ENCODE data around the gene NTRK2.

NTRK2 gene

GRCh38 chr9:85036496-85036895, 367.0 kb downstream of the NTRK2 start:
- TF ChIP-seq EGR1 (IDR thresholded peaks at IDR 0.05) = no peak
- no peak for TF ChIP-seq RAD21 (IDR thresholded peaks at IDR 0.05; ENCODE audit: low read depth)

- no peak for TF ChIP-seq CEBPB (IDR thresholded peaks at IDR 0.05)
- no peak for TF ChIP-seq NFIC (IDR thresholded peaks at IDR 0.05)
- TF ChIP-seq USF1 (IDR thresholded peaks at IDR 0.05) = no peak
- no peak for TF ChIP-seq YY1 (IDR thresholded peaks at IDR 0.05; ENCODE audit: low read depth)
- no peak for TF ChIP-seq RAD21 (IDR thresholded peaks at IDR 0.05; ENCODE audit: low read depth)
- TF ChIP-seq TCF12 (IDR thresholded peaks at IDR 0.05; ENCODE audit: low read depth) = no peak
- no peak for TF ChIP-seq REST (IDR thresholded peaks at IDR 0.05; ENCODE audit: low read depth)
- TF ChIP-seq FOXM1 (IDR thresholded peaks at IDR 0.05; ENCODE audit: borderline replicate concordance, low read depth) = no peak
- no peak for TF ChIP-seq TEAD4 (IDR thresholded peaks at IDR 0.05)
- TF ChIP-seq EP300 (IDR thresholded peaks at IDR 0.05; ENCODE audit: borderline replicate concordance) = no peak
- TF ChIP-seq CREB1 (IDR thresholded peaks at IDR 0.05; ENCODE audit: low read depth) = no peak
- no peak for TF ChIP-seq MAX (IDR thresholded peaks at IDR 0.05)
- no peak for TF ChIP-seq EGR1 (IDR thresholded peaks at IDR 0.05)
- TF ChIP-seq TAF1 (IDR thresholded peaks at IDR 0.05; ENCODE audit: low read depth) = no peak
- TF ChIP-seq ZBTB7A (IDR thresholded peaks at IDR 0.05; ENCODE audit: low read depth) = no peak
Measured at GRCh38 chr9:85038061-85038460, 368.5 kb downstream of the NTRK2 start.

GRCh38 chr9:85038824-85039608, 369.5 kb downstream of the NTRK2 start:
- TF ChIP-seq USF1 (IDR thresholded peaks at IDR 0.05) (no peak), ZBTB7A (IDR thresholded peaks at IDR 0.05; ENCODE audit: low read depth) (no peak), REST (IDR thresholded peaks at IDR 0.05; ENCODE audit: low read depth) (no peak), MAX (IDR thresholded peaks at IDR 0.05) (no peak), CEBPB (IDR thresholded peaks at IDR 0.05) (no peak)

GRCh38 chr9:85040146-85040545, 370.6 kb downstream of the NTRK2 start:
- TF ChIP-seq ZBTB7A (IDR thresholded peaks at IDR 0.05; ENCODE audit: low read depth) = no peak
- no peak for TF ChIP-seq EGR1 (IDR thresholded peaks at IDR 0.05)
- TF ChIP-seq MAX (IDR thresholded peaks at IDR 0.05) = no peak
- TF ChIP-seq TEAD4 (IDR thresholded peaks at IDR 0.05) = no peak
- no peak for TF ChIP-seq NFIC (IDR thresholded peaks at IDR 0.05)
- no peak for TF ChIP-seq REST (IDR thresholded peaks at IDR 0.05; ENCODE audit: low read depth)
- no peak for TF ChIP-seq CEBPB (IDR thresholded peaks at IDR 0.05)

Measured in Ishikawa (cell line).